Endothelial cell (in vitro differentiated cells): Measurements from ENCODE around the gene RBCK1. TPM values are rescaled to one million over a fixed set of nuclear protein-coding genes. Genes with fewer than 3 reads are reported as not detected.
A peak's percentile ranks its signal among the peaks of the same experiment; 100 is the strongest.
"Not testable (repeated sequence)": the region's sequence is repeated elsewhere in the genome, so short reads cannot be mapped to it uniquely, and the experiment has no call there.

Experiments
- DNase-seq: peaks from one replicate; pipeline ENCODE4 v3.0.0; 2021; ENCODE audit warnings: low spot score
- H3K27ac Mint-ChIP-seq: one replicate; pipeline ENCODE4 v1.8.0; 2021; ENCODE audit warnings: mixed read lengths, inconsistent platforms; ENCODE audit not compliant: unreplicated experiment
- H3K27me3 Mint-ChIP-seq: one replicate; pipeline ENCODE4 v1.8.0; 2021; ENCODE audit warnings: mild to moderate bottlenecking, moderate library complexity, mixed read lengths, inconsistent platforms; ENCODE audit not compliant: unreplicated experiment
- H3K36me3 Mint-ChIP-seq: one replicate; pipeline ENCODE4 v1.8.0; 2021; ENCODE audit warnings: mild to moderate bottlenecking, low read depth, mixed read lengths, inconsistent platforms; ENCODE audit not compliant: unreplicated experiment
- H3K4me1 Mint-ChIP-seq: one replicate; pipeline ENCODE4 v1.8.0; 2021; ENCODE audit warnings: mild to moderate bottlenecking, mixed read lengths, inconsistent platforms; ENCODE audit not compliant: unreplicated experiment
- H3K4me3 Mint-ChIP-seq: one replicate; pipeline ENCODE4 v1.8.0; 2021; ENCODE audit warnings: mild to moderate bottlenecking, mixed read lengths, inconsistent platforms; ENCODE audit not compliant: unreplicated experiment
- H3K9me3 Mint-ChIP-seq: one replicate; pipeline ENCODE4 v1.8.0; 2021; ENCODE audit warnings: mixed read lengths, inconsistent platforms; ENCODE audit not compliant: unreplicated experiment
- total RNA-seq: library from RNA; stranded (reverse); fragmentation: NEBNext Ultra II Directional; extraction: Animal tissue kit (Norgen Biotek cat#: 25700); gene quantifications from one replicate; pipeline ENCODE4 v1.2.1, GENCODE V29; 2021; ENCODE audit not compliant: unreplicated experiment
- TF ChIP-seq, protein P1 (sequence below): fragments of 200-600 bp; sonication (generic); IDR thresholded peaks from one replicate; pipeline ENCODE4 v1.5.0; 2021; ENCODE audit warnings: antibody characterized with exemption; ENCODE audit not compliant: unreplicated experiment

The RBCK1 gene
- total RNA-seq, 1 donor from 2014 or later = 68.8 TPM

DNA sequence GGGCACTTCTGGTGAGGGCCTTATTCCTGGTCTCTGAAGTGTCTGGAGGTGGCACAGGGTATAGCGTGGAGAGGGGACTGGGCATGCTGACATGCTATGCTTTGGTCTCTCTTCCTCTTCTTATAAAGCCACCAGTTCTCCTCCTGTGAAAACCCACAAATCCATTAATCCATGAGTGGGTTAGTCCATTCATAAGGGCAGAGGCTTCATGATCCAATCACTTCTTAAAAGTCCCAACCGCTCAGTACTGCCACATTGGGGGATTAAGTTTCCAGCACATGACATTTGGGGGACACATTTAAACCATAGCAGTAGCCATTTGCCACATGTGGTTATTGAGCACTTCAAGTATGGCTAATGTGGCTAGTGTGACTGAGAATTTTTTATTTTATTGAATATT is 31.3 kb upstream of the RBCK1 start:
- H3K36me3 Mint-ChIP-seq = no peaks in the 10 kb centered on the region
- H3K27ac Mint-ChIP-seq = no peak overlapping the region
- H3K4me1 Mint-ChIP-seq = peaks cover 17% of the 10 kb centered on the region
- no peak for DNase-seq
- no peaks in the 10 kb centered on the region for H3K9me3 Mint-ChIP-seq
- H3K27me3 Mint-ChIP-seq = peaks cover 3% of the 10 kb centered on the region
- TF ChIP-seq, protein P1, sequence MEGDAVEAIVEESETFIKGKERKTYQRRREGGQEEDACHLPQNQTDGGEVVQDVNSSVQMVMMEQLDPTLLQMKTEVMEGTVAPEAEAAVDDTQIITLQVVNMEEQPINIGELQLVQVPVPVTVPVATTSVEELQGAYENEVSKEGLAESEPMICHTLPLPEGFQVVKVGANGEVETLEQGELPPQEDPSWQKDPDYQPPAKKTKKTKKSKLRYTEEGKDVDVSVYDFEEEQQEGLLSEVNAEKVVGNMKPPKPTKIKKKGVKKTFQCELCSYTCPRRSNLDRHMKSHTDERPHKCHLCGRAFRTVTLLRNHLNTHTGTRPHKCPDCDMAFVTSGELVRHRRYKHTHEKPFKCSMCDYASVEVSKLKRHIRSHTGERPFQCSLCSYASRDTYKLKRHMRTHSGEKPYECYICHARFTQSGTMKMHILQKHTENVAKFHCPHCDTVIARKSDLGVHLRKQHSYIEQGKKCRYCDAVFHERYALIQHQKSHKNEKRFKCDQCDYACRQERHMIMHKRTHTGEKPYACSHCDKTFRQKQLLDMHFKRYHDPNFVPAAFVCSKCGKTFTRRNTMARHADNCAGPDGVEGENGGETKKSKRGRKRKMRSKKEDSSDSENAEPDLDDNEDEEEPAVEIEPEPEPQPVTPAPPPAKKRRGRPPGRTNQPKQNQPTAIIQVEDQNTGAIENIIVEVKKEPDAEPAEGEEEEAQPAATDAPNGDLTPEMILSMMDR = no peak
- H3K4me3 Mint-ChIP-seq = no peak overlapping the region

DNA sequence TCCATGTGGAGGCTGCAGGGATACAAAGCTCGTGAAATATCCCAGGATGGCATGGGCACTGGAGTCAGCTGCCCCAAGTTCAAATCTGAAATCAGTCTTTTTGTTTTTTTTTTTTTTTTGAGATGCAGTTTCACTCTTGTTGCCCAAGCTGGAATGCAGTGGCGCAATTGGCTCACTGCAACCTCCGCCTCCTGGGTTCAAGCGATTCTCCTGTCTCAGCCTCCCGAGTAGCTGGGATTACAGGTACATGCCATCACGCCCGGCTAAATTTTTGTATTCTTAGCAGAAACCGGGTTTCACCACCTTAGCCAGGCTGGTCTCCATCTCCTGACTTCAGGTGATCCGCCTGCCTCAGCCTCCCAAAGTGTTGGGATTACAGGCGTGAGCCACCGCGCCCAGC is 30.5 kb upstream of the RBCK1 start:
- H3K4me1 Mint-ChIP-seq, DNase-seq, H3K27ac Mint-ChIP-seq, H3K27me3 Mint-ChIP-seq, H3K4me3 Mint-ChIP-seq, H3K36me3 Mint-ChIP-seq, H3K9me3 Mint-ChIP-seq: not testable (repeated sequence)

DNA sequence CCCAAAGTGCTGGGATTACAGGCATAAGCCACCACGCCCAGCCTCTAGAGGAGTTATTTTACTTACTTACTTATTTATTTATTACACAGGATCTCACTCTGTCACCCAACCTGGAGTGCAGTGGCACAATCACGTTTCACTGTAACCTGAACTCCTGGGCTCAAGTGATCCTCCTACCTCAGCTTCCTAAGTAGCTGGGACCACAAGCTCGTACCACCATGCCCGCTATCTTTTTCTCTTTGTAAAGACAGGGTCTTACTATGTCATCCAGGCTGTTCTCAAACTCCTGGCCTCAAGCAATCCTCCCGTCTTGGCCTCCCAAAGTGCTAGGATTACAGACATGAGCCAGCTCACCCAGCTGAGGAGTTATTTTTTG is 29.1 kb upstream of the RBCK1 start:
- Mint-ChIP-seq H3K36me3 (no peaks in the 10 kb centered on the region), H3K4me1 (peaks cover 10% of the 10 kb centered on the region), H3K4me3 (no peak overlapping the region), H3K27me3 (peaks cover 8% of the 10 kb centered on the region), H3K27ac (no peak overlapping the region), H3K9me3 (no peaks in the 10 kb centered on the region)
- TF ChIP-seq, protein P1 = no peak
- DNase-seq = no peak

DNA sequence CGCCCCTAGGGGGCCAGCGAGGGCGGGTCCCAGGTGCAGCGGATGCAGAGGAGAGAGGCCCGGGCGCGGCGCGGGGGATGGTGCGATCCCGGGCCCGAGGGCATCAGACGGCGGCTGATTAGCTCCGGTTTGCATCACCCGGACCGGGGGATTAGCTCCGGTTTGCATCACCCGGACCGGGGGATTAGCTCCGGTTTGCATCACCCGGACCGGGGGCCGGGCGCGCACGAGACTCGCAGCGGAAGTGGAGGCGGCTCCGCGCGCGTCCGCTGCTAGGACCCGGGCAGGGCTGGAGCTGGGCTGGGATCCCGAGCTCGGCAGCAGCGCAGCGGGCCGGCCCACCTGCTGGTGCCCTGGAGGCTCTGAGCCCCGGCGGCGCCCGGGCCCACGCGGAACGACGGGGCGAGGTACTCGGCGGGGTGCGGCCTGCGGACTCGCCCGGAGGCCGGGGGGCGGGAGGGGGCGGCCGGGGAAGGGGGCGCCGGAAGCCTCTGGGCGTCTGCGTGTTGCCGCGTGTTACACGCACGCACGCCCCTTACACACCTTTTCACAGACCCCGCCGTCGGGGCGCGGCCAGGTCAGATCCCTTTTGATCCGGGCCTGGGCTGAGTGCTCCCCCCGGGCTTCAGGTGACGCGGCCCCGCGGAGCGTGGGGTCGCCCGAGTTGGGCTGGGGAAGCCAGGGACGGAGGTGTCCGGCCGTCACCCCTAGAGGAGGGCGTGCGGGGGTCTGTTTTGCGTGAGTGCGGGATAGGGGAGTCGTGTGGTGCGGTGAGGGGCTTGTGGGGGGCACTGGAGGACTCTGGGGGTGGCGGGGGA is 27.1 kb upstream of the RBCK1 start:
- TF ChIP-seq, protein P1 = no peak
- Mint-ChIP-seq H3K27ac (no peak overlapping the region), H3K27me3 (peaks cover 5% of the 10 kb centered on the region), H3K4me1 (peaks cover 14% of the 10 kb centered on the region), H3K9me3 (no peaks in the 10 kb centered on the region), H3K4me3 (peak overlapping the region; percentile 88), H3K36me3 (peaks cover 1% of the 10 kb centered on the region)
- peak; percentile 64 for DNase-seq

DNA sequence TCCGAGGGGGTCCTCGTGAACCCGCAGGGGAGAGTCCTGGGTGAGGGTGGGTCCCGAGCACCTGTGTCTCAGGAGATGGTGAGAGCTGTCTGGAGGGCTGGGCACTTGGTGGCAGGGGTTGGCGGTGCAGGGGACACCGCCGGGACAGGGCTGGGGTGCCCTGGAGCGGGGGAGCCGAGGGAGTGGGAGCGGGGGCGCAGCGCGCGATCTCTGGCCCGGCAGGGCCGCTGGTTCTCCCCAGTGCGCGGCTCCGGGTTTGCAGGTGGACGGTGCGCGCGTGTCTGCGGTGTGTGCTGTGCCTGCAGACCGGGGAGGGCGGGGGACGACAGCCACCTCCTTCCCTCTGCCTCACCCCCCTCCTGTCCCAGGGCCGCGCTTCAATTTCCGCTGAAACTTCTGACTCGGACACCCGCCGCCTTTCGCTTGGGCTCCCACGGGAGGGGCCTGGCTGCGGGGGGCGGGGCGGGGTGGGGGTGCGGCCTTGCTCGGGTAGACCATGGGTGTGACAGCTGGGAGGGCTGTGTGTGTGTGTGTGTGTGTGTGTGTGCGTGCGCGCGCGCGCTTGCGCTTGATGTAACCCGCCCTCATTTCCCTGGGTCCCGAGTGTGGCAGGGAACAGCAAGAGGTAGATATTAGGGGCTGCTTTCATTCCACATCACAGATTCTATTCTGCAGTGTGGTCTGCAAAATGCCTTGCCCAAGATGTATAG is 26.4 kb upstream of the RBCK1 start:
- peak; percentile 50 for DNase-seq
- H3K4me1 Mint-ChIP-seq = peaks cover 14% of the 10 kb centered on the region
- H3K4me3 Mint-ChIP-seq = peak overlapping the region; percentile 88
- no peaks in the 10 kb centered on the region for H3K9me3 Mint-ChIP-seq
- H3K27me3 Mint-ChIP-seq = peaks cover 5% of the 10 kb centered on the region
- peak overlapping the region; percentile 57 for H3K27ac Mint-ChIP-seq
- H3K36me3 Mint-ChIP-seq = peaks cover 4% of the 10 kb centered on the region
- TF ChIP-seq, protein P1 = no peak
